Cardiac fibroblast (primary cell): ENCODE data around the gene HNRNPA3.

Experiments
- DNase-seq, 2 donors: peaks; one replicate each; pipeline versions ENCODE4 v3.0.0 to v3.0.0-alpha.2; 2010; ENCODE audit warnings: low read depth in 2 of 2
- H3K4me3 ChIP-seq, 2 donors: replicated peaks in 1 of 2; 1 replicate in 1 of 2; 2 replicates in 1 of 2; pipeline ENCODE4 v1.5.1; 2011; ENCODE audit warnings: low read depth in 2 of 2, low read length in 2 of 2, mild to moderate bottlenecking in 2 of 2, moderate library complexity in 1 of 2
- TF ChIP-seq, protein P1 (sequence below): IDR thresholded peaks from one replicate; pipeline ENCODE4 v1.5.1; 2011; ENCODE audit warnings: low read depth, mild to moderate bottlenecking, low read length, inconsistent platforms

Gene HNRNPA3

DNA sequence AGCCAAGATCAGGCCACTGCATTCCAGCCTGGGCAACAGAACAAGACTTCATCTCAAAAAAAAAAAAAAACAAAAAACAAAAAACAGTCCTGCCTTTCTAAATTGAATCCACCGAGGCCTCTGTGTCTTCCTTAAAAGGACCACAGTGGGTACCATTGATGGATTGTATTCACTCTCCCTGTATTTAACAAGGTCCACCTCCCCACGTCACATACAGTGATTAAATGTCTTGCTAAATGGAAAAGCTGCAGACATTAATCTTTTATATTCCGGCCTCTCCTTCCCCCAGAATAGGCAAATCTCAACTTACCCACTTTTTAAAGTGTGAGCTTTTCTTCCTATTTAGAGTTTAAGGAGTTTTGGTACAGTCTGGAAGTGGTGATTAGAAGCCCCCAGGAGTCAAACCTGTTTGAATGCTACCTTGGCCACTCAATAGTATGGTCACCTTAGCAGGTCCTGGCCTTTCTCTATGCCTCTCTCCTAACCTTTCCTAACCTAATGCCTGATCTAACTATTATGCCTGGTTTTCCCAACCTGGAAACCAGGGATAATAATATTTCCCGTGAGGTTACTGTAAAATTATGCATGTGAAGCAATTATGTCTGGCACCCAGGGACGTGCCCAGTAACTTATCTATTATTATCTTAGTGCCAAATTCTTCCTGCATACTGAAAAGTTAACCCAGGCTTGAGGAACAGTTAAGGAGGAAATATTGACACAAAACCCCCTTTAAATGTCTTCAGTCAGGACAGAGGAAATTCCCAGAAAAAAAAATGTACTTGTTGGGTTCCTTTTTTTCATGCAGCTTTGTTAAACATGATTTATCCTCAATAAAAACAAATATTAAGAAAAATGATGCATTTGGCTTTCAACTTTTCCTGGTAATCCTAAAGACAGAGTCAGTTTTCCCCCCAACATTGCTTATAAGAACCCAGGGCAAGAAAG, 48.8 kb downstream of the HNRNPA3 start:
- TF ChIP-seq, protein P1, sequence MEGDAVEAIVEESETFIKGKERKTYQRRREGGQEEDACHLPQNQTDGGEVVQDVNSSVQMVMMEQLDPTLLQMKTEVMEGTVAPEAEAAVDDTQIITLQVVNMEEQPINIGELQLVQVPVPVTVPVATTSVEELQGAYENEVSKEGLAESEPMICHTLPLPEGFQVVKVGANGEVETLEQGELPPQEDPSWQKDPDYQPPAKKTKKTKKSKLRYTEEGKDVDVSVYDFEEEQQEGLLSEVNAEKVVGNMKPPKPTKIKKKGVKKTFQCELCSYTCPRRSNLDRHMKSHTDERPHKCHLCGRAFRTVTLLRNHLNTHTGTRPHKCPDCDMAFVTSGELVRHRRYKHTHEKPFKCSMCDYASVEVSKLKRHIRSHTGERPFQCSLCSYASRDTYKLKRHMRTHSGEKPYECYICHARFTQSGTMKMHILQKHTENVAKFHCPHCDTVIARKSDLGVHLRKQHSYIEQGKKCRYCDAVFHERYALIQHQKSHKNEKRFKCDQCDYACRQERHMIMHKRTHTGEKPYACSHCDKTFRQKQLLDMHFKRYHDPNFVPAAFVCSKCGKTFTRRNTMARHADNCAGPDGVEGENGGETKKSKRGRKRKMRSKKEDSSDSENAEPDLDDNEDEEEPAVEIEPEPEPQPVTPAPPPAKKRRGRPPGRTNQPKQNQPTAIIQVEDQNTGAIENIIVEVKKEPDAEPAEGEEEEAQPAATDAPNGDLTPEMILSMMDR, result no peak
- H3K4me3 ChIP-seq, result peak overlapping the region; percentile 75 to 81
- no peak for DNase-seq

DNA sequence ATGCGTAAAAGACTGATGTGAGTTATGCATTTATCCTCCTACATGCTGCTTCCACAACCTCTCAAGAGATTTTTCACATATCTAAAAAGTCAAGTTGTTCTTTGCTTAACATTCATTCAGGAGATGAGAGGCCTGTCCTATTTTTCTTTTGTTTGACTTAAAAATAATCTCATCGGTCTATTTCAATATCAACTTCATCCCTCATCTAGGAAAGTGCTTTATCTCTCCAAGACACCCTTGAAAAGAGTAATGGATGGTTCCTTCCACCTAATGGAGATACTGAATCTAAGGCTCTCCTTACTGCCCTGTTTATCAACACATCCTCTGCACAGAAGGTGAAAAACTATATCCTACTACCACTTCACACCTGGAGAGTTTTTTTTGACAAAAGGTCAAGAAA, 49.5 kb downstream of the HNRNPA3 start:
- H3K4me3 ChIP-seq, result peak overlapping the region; percentile 75 to 81
- DNase-seq, result no peak
- TF ChIP-seq, protein P1, result no peak

GRCh38 chr2:177262958-177263450, 50.4 kb downstream of the HNRNPA3 start:
- DNase-seq, result no peak
- H3K4me3 ChIP-seq, result peak overlapping the region; percentile 75 to 81
- TF ChIP-seq, protein P1, result no peak

GRCh38 chr2:177263451-177264208, 51.0 kb downstream of the HNRNPA3 start:
- peak; percentile 99 for DNase-seq
- peak overlapping the region; percentile 75 to 81 for H3K4me3 ChIP-seq
- TF ChIP-seq, protein P1, result peak; percentile 84

DNA sequence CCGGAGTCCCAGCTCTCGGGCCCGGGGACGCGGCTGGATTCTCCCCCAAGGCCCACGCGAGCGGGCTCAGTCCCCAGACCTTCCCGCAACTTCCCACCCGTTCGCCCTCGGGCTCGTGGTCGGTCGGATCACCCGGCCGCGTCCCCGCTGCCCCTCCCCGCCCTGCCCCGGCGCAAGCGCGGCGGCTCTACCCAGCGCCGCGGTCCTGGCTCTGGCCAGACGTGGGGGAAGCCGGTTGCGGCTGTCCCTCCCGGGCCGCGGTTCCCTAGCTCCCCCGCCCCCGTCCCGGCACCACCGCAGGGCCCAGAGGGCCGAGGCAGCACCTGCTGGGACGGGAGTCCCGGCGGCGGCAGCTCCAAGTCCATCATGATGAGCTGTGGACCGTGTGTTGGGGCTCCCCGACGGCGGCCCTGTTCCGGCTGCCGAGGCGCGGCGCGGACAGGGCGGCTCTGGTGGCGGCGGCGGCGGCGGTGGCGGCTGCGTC, 51.7 kb downstream of the HNRNPA3 start:
- TF ChIP-seq, protein P1, result no peak
- peak overlapping the region; percentile 75 to 81 for H3K4me3 ChIP-seq
- no peak for DNase-seq

- peak within 1 kb of the TSS; percentile 75 to 81 for H3K4me3 ChIP-seq
- TF ChIP-seq, protein P1, result peak; percentile 15
- DNase-seq, result peak; percentile 89 to 98
Observed at GRCh38 chr2:177264693-177265587, 52.3 kb downstream of the HNRNPA3 start, which contains the start of gene NFE2L2. NFE2L2 (minus strand) TSS chr2:177264727; CDS start chr2:177264576, 151 bp downstream.
